HCT116 (cell line): Measurements from ENCODE around the gene ACOXL. TPM values are rescaled to one million over a fixed set of nuclear protein-coding genes. Genes with fewer than 3 reads are reported as not detected.

Experiments
- ATAC-seq: fragments of 200-7000 bp; cut with Tn5 transposase; 2 replicates; pipeline ENCODE4 v1.9.1; 2020; ENCODE audit warnings: mild to moderate bottlenecking, moderate library complexity
- BruUV-seq: library from RNA; stranded (reverse); fragments of 400-500 nt; replicated peaks from 2 replicates; lab custom pipeline; 2021; lab: Mats Ljungman, UMichigan
- CTCF ChIA-PET: fragments of 300-600 bp; sonication (Branson Sonifier 250); formaldehyde crosslinking; loops from one replicate; lab custom pipeline; 2021; ENCODE audit warnings: antibody characterized with exemption; lab: Charles Lee
- POLR2A ChIA-PET: fragments of 300-600, 350-600 bp; sonication (Branson Sonifier 250); formaldehyde crosslinking; loops from one replicate; lab custom pipeline; 2021; ENCODE audit warnings: antibody characterized with exemption; lab: Charles Lee
- RAD21 ChIA-PET, 2 experiments: fragments of 300-600 bp; sonication (Branson Sonifier 250); formaldehyde crosslinking; loops; one replicate each; lab custom pipeline; 2023; ENCODE audit warnings: low total read pairs in 2 of 2; ENCODE audit not compliant: uncharacterized antibody in 2 of 2, unreplicated experiment in 2 of 2, low non-redundant PET in 1 of 2; lab: Charles Lee
- DNase-seq: peaks from one replicate; pipeline ENCODE4 v3.0.0-alpha.2; 2010; ENCODE audit warnings: low read depth, low spot score
- H2AFZ ChIP-seq: fragments of 200-600 bp; shearing (Covaris generic), sonication (generic); 2 replicates; pipeline ENCODE4 v1.6.1; 2017; ENCODE audit warnings: low read depth, mixed run types, mixed read lengths, antibody characterized with exemption, low read length; ENCODE audit not compliant: poor library complexity, severe bottlenecking
- H3K27ac ChIP-seq: 2 replicates; pipeline ENCODE4 v1.5.1; 2012; ENCODE audit warnings: low read depth, low read length
- H3K27me3 ChIP-seq: fragments of 200-600 bp; sonication (generic); 2 replicates; pipeline ENCODE4 v1.6.1; 2016; ENCODE audit warnings: mixed run types, low read length, mixed read lengths; ENCODE audit not compliant: insufficient read depth
- H3K36me3 ChIP-seq, 2 experiments: fragments of 200-500 bp in 1 of 2; fragments of 200-600 bp in 1 of 2; sonication (Bioruptor generic) in 1 of 2; sonication (generic) in 1 of 2; 2 replicates each; pipeline versions ENCODE4 v1.5.1 to v1.6.1; 2014 to 2016; ENCODE audit warnings: low read length in 2 of 2, inconsistent platforms in 1 of 2, mixed read lengths in 1 of 2, mixed run types in 1 of 2; ENCODE audit not compliant: insufficient read depth in 2 of 2, control insufficient read depth in 1 of 2
- H3K4me1 ChIP-seq, 2 experiments: fragments of 200-600 bp in 1 of 2; sonication (generic) in 1 of 2; 2 replicates each; pipeline versions ENCODE4 v1.5.1 to v1.6.1; 2012 to 2017; ENCODE audit warnings: low read length in 2 of 2, inconsistent platforms in 1 of 2, mild to moderate bottlenecking in 1 of 2, mixed read lengths in 1 of 2, mixed run types in 1 of 2, moderate library complexity in 1 of 2; ENCODE audit not compliant: insufficient read depth in 2 of 2, control insufficient read depth in 1 of 2
- H3K4me2 ChIP-seq: fragments of 200-600 bp; sonication (generic); 2 replicates; pipeline ENCODE4 v1.6.1; 2017; ENCODE audit warnings: mixed run types, low read length, mixed read lengths
- H3K4me3 ChIP-seq, 2 experiments: fragments of 200-600 bp in 1 of 2; sonication (generic) in 1 of 2; replicated peaks in 1 of 2; 2 replicates each; pipeline ENCODE4 v1.5.1; 2011 to 2016; ENCODE audit warnings: low read length in 2 of 2, control low read depth in 1 of 2, low read depth in 1 of 2, mild to moderate bottlenecking in 1 of 2, mixed read lengths in 1 of 2, mixed run types in 1 of 2
- H3K79me2 ChIP-seq: fragments of 200-600 bp; sonication (generic); 2 replicates; pipeline ENCODE4 v1.6.1; 2017; ENCODE audit warnings: mild to moderate bottlenecking, mixed run types, low read length, moderate library complexity, mixed read lengths; ENCODE audit not compliant: insufficient read depth
- H3K9ac ChIP-seq: fragments of 200-600 bp; sonication (generic); 2 replicates; pipeline ENCODE4 v1.6.1; 2016; ENCODE audit warnings: low read length, mixed read lengths
- H3K9me2 ChIP-seq: fragments of 200-600 bp; sonication (generic), shearing (Covaris generic); 2 replicates; pipeline ENCODE4 v1.6.1; 2017; ENCODE audit warnings: mixed run types, mild to moderate bottlenecking, moderate library complexity; ENCODE audit not compliant: insufficient read depth
- H3K9me3 ChIP-seq, 2 experiments: fragments of 200-500 bp in 1 of 2; fragments of 200-600 bp in 1 of 2; sonication (Bioruptor generic) in 1 of 2; sonication (generic) in 1 of 2; 2 replicates each; pipeline ENCODE4 v1.6.1; 2014 to 2017; ENCODE audit warnings: low read length in 2 of 2, mixed read lengths in 2 of 2, inconsistent platforms in 1 of 2, low read depth in 1 of 2, mild to moderate bottlenecking in 1 of 2, mixed run types in 1 of 2, moderate library complexity in 1 of 2; ENCODE audit not compliant: control insufficient read depth in 1 of 2, insufficient read depth in 1 of 2
- H4K20me1 ChIP-seq: fragments of 200-600 bp; sonication (generic), shearing (Covaris generic); 2 replicates; pipeline ENCODE4 v1.6.1; 2017; ENCODE audit warnings: mixed run types, mild to moderate bottlenecking, moderate library complexity; ENCODE audit not compliant: insufficient read depth
- ATF3 ChIP-seq: IDR thresholded peaks from 2 replicates; pipeline ENCODE4 v1.6.1; 2012
- CBX3 ChIP-seq: IDR thresholded peaks from 2 replicates; pipeline ENCODE4 v1.6.1; 2012; ENCODE audit warnings: low read depth
- CEBPB ChIP-seq: IDR thresholded peaks from 2 replicates; pipeline ENCODE4 v1.6.1; 2012; ENCODE audit warnings: low read depth
- EZH2 ChIP-seq: fragments of 200-600 bp; sonication (generic); IDR thresholded peaks from 2 replicates; pipeline ENCODE4 v1.6.1; 2017; ENCODE audit warnings: antibody characterized with exemption, mixed run types
- EZH2phosphoT487 ChIP-seq: fragments of 200-600 bp; IDR thresholded peaks from 2 replicates; pipeline ENCODE4 v1.6.1; 2018; ENCODE audit warnings: antibody characterized with exemption, borderline replicate concordance
- MAX ChIP-seq: IDR thresholded peaks from 2 replicates; pipeline ENCODE4 v1.6.1; 2012
- POLR2A ChIP-seq: IDR thresholded peaks from 2 replicates; pipeline ENCODE4 v1.7.0; 2011; ENCODE audit warnings: borderline replicate concordance; ENCODE audit not compliant: insufficient read depth, insufficient read length; ENCODE audit errors: extremely low read depth
- RAD21 ChIP-seq: IDR thresholded peaks from 2 replicates; pipeline ENCODE4 v1.6.1; 2012; ENCODE audit warnings: low read depth, mild to moderate bottlenecking
- REST ChIP-seq: IDR thresholded peaks from 2 replicates; pipeline ENCODE4 v1.6.1; 2012; ENCODE audit warnings: low read depth
- SIN3A ChIP-seq: IDR thresholded peaks from 2 replicates; pipeline ENCODE4 v1.6.1; 2012; ENCODE audit warnings: low read depth
- TCF7L2 ChIP-seq: IDR thresholded peaks from 2 replicates; pipeline ENCODE4 v1.7.0; 2011; ENCODE audit warnings: borderline replicate concordance, inconsistent platforms; ENCODE audit not compliant: insufficient read depth, insufficient read length; ENCODE audit errors: extremely low read depth
- YY1 ChIP-seq: IDR thresholded peaks from 2 replicates; pipeline ENCODE4 v1.6.1; 2011; ENCODE audit warnings: low read length, low read depth, moderate library complexity, mild to moderate bottlenecking; ENCODE audit not compliant: insufficient replicate concordance; ENCODE audit errors: extremely low read depth
- ZFX ChIP-seq: fragments of 450-650 bp; IDR thresholded peaks from 2 replicates; pipeline ENCODE4 v1.6.1; 2017
- intact Hi-C: fragments of 100-400 bp; cut with micrococcal nuclease; formaldehyde crosslinking; loops from 2 replicates; pipeline ENCODE4 v1.10.0; 2022
- total RNA-seq: library from RNA; stranded (reverse); gene quantifications from one replicate; pipeline ENCODE4 v1.2.1, GENCODE V29; 2021; ENCODE audit not compliant: unreplicated experiment

Gene ACOXL
- total RNA-seq, 1 experiment from 2014 or later, result 5.5 TPM

DNA sequence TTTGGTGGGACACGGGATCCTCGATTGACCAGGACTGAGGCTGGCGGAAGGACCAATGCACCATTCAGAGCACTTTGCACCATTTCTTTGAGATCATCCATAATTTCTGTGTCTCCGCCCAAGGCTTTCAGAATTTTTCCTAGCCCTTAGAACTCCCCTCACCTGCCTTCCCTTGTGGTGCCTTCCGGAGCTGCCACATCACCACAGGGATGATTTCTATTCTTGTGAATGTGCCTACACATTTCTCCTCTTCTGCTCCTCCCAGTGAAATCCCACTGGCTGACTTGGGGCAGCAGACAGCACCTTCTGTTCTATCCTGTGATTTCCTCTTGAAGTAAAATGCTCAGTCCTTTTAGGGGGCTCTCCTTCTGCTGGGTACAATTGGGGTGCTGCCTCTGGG lies 11.2 kb downstream of the ACOXL start:
- Histone ChIP-seq H3K79me2 (no peaks in the 10 kb centered on the region), H3K9ac (no peak overlapping the region), H3K4me1 (peaks cover 0 to 6% of the 10 kb centered on the region in 2 experiments; a peak in 1 of 4 replicates), H3K9me2 (no peaks in the 10 kb centered on the region), H3K4me3 (no peak overlapping the region), H3K27me3 (no peaks in the 10 kb centered on the region), H4K20me1 (no peaks in the 10 kb centered on the region), H3K9me3 (no peaks in the 10 kb centered on the region; a peak in 1 of 4 replicates), H2AFZ (no peak overlapping the region), H3K36me3 (no peaks in the 10 kb centered on the region), H3K27ac (no peak overlapping the region), H3K4me2 (no peak overlapping the region)
- POLR2A ChIA-PET, result no interaction called here
- intact Hi-C loops, result no loop called here
- no TSS peak for BruUV-seq
- RAD21 ChIA-PET, result no interaction called here
- CTCF ChIA-PET, result no interaction called here
- ATAC-seq (no peak), DNase-seq (no peak)
- no peak for TF ChIP-seq YY1

DNA sequence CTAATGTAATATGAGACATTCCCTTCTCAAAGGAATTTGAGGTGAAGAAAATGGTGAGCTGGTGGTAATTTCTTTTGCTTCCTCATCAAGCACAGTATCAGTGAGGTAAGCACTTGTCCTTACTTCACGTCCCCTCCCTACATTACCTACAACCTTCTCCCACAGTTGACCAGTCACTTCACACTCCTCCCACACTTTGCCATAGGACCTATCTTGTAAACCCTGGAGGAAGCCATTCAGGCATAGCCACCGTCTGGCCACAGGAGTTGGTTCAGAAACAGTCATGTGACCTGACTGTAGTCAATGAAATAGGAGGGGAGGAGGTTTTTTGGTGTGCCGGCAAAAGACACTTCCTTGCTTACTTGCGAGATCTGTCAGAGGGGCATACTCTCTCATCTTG lies 12.1 kb downstream of the ACOXL start:
- no TSS peak for BruUV-seq
- ChIA-PET RAD21 (no interaction called here), CTCF (no interaction called here), POLR2A (no interaction called here)
- ATAC-seq (no peak), DNase-seq (no peak)
- no peak for TF ChIP-seq EZH2phosphoT487
- TF ChIP-seq SIN3A, result no peak
- no peak for TF ChIP-seq REST
- TF ChIP-seq POLR2A, result no peak
- no peak for TF ChIP-seq ZFX
- no peak for TF ChIP-seq YY1
- TF ChIP-seq ATF3, result no peak
- TF ChIP-seq CEBPB, result no peak
- no peak for TF ChIP-seq RAD21
- TF ChIP-seq MAX, result no peak
- no peak for TF ChIP-seq EZH2
- TF ChIP-seq TCF7L2, result no peak
- no peak for TF ChIP-seq CBX3
- Histone ChIP-seq H3K4me3 (no peak overlapping the region), H2AFZ (no peak overlapping the region), H3K9me2 (no peaks in the 10 kb centered on the region), H3K36me3 (no peaks in the 10 kb centered on the region), H3K27me3 (no peaks in the 10 kb centered on the region), H3K9ac (no peak overlapping the region), H3K4me1 (peaks cover 0 to 6% of the 10 kb centered on the region in 2 experiments; a peak in 1 of 4 replicates), H3K4me2 (no peak overlapping the region), H3K79me2 (no peaks in the 10 kb centered on the region), H3K27ac (no peak overlapping the region), H3K9me3 (no peaks in the 10 kb centered on the region), H4K20me1 (no peaks in the 10 kb centered on the region)
- intact Hi-C loops, result no loop called here
